Activated CD4-positive, alpha-beta T cell treated with anti-CD3 and anti-CD28 coated beads for 36 hours (primary cell): ENCODE measurements around the gene GNRH2. TPM values are rescaled to one million over a fixed set of nuclear protein-coding genes. Genes with fewer than 3 reads are reported as not detected.

Source experiments
- ATAC-seq: fragments of 200-7000 bp; cut with Tn5 transposase; one replicate; pipeline ENCODE4 v1.10.0; 2021; ENCODE audit warnings: mild to moderate bottlenecking, moderate library complexity
- CTCF ChIA-PET: fragments of 350-600 bp; sonication (Branson Sonifier 250); formaldehyde crosslinking; loops from one replicate; lab custom pipeline; 2021; ENCODE audit warnings: antibody characterized with exemption; lab: Charles Lee
- POLR2A ChIA-PET: fragments of 350-600 bp; sonication (Branson Sonifier 250); formaldehyde crosslinking; loops from one replicate; lab custom pipeline; 2021; ENCODE audit warnings: antibody characterized with exemption, inconsistent platforms; lab: Charles Lee
- DNase-seq: peaks from one replicate; pipeline ENCODE4 v3.0.0-alpha.2; 2020
- H3K27ac Mint-ChIP-seq: one replicate; pipeline ENCODE4 v1.8.0; 2021; ENCODE audit warnings: mixed read lengths
- H3K27me3 Mint-ChIP-seq: one replicate; pipeline ENCODE4 v1.8.0; 2021; ENCODE audit warnings: mixed read lengths
- H3K36me3 Mint-ChIP-seq: one replicate; pipeline ENCODE4 v1.8.0; 2021; ENCODE audit warnings: low read depth, mixed read lengths
- H3K4me1 Mint-ChIP-seq: one replicate; pipeline ENCODE4 v1.8.0; 2021; ENCODE audit warnings: mixed read lengths
- H3K4me3 Mint-ChIP-seq: one replicate; pipeline ENCODE4 v1.8.0; 2021; ENCODE audit warnings: mild to moderate bottlenecking, moderate library complexity, mixed read lengths
- H3K9me3 Mint-ChIP-seq: one replicate; pipeline ENCODE4 v1.8.0; 2021; ENCODE audit warnings: low read depth, mixed read lengths
- intact Hi-C, 2 experiments: fragments of 100-400 bp; cut with DNase I in 1 of 2; cut with micrococcal nuclease in 1 of 2; formaldehyde crosslinking; loops; one replicate each; pipeline versions ENCODE4 v1.14.2 to v1.15.1; 2022 to 2024; cut with DNase I, micrococcal nuclease
- total RNA-seq, 2 experiments: library from RNA; stranded (reverse); gene quantifications; one replicate each; pipeline ENCODE4 v1.2.3, GENCODE V29; 2021

Gene GNRH2
- total RNA-seq, 2 experiments from 2014 or later: 8.0 to 8.3 TPM

- Mint-ChIP-seq H3K4me3 (no peak overlapping the region), H3K36me3 (no peaks in the 10 kb centered on the region), H3K27me3 (peaks cover 25% of the 10 kb centered on the region), H3K9me3 (no peaks in the 10 kb centered on the region), H3K27ac (no peak overlapping the region), H3K4me1 (peaks cover 9% of the 10 kb centered on the region)
- POLR2A ChIA-PET: interaction anchor here (0.6 to 1.1 kb wide), 2 partner anchors 93 to 108 kb away, joined by 3 to 8 read pairs; no protein-coding TSS in a partner anchor
- intact Hi-C loops: no loop called here
- no peak for ATAC-seq
- CTCF ChIA-PET: interaction anchor here (0.6 to 1.4 kb wide), 3 partner anchors 17 to 32 kb away, joined by 3 to 6 read pairs (median 3); no protein-coding TSS in a partner anchor
- no peak for DNase-seq
Measured at GRCh38 chr20:3085571-3086072, 42.2 kb downstream of the GNRH2 start.

GRCh38 chr20:3088031-3088430 lies 44.6 kb downstream of the GNRH2 start:
- DNase-seq: no peak
- intact Hi-C loops: no loop called here
- Mint-ChIP-seq H3K36me3 (no peaks in the 10 kb centered on the region), H3K27me3 (peaks cover 13% of the 10 kb centered on the region), H3K9me3 (no peaks in the 10 kb centered on the region), H3K4me3 (no peak overlapping the region), H3K27ac (no peak overlapping the region), H3K4me1 (peaks cover 11% of the 10 kb centered on the region)
- POLR2A ChIA-PET: no interaction called here
- no peak for ATAC-seq
- CTCF ChIA-PET: interaction anchor here (0.5 to 1.3 kb wide), 5 partner anchors 10 to 104 kb away, joined by 3 to 7 read pairs (median 3); no protein-coding TSS in a partner anchor

GRCh38 chr20:3090565-3090964 lies 47.1 kb downstream of the GNRH2 start:
- Mint-ChIP-seq H3K4me3 (no peak overlapping the region), H3K27me3 (peaks cover 6% of the 10 kb centered on the region), H3K36me3 (no peaks in the 10 kb centered on the region), H3K9me3 (no peaks in the 10 kb centered on the region), H3K27ac (no peak overlapping the region), H3K4me1 (peaks cover 14% of the 10 kb centered on the region)
- ATAC-seq (no peak), DNase-seq (no peak)
- ChIA-PET CTCF (interaction anchor here (1.2 kb wide), 1 partner anchor 9 kb away, joined by 4 read pairs; no protein-coding TSS in a partner anchor), POLR2A (no interaction called here)
- intact Hi-C loops: no loop called here

GRCh38 chr20:3092611-3093379 lies 49.4 kb downstream of the GNRH2 start:
- peak; percentile 52 for ATAC-seq
- POLR2A ChIA-PET: interaction anchor here (1.1 kb wide), 1 partner anchor 65 kb away, joined by 6 read pairs; no protein-coding TSS in a partner anchor
- H3K27ac Mint-ChIP-seq: peak overlapping the region; percentile 96
- peak; percentile 64 for DNase-seq
- peak overlapping the region; percentile 69 for H3K4me3 Mint-ChIP-seq
- no peaks in the 10 kb centered on the region for H3K36me3 Mint-ChIP-seq
- CTCF ChIA-PET: interaction anchor here (0.7 to 1.4 kb wide), 3 partner anchors 15 to 419 kb away, joined by 3 to 5 read pairs (median 3); no protein-coding TSS in a partner anchor
- intact Hi-C loops: no loop called here
- no peaks in the 10 kb centered on the region for H3K9me3 Mint-ChIP-seq
- peaks cover 14% of the 10 kb centered on the region for H3K4me1 Mint-ChIP-seq
- H3K27me3 Mint-ChIP-seq: peaks cover 6% of the 10 kb centered on the region

- intact Hi-C loops: no loop called here
- Mint-ChIP-seq H3K36me3 (no peaks in the 10 kb centered on the region), H3K27ac (peak overlapping the region; percentile 78), H3K9me3 (no peaks in the 10 kb centered on the region), H3K4me3 (no peak overlapping the region), H3K27me3 (peaks cover 6% of the 10 kb centered on the region), H3K4me1 (peaks cover 14% of the 10 kb centered on the region)
- DNase-seq (peak; percentile 32), ATAC-seq (peak; percentile 48)
- CTCF ChIA-PET: interaction anchor here (0.6 kb wide), 1 partner anchor 42 kb away, joined by 4 read pairs; no protein-coding TSS in a partner anchor
- POLR2A ChIA-PET: interaction anchor here (0.6 kb wide), 1 partner anchor 42 kb away, joined by 4 read pairs; no protein-coding TSS in a partner anchor
Measured at GRCh38 chr20:3093861-3094361, 50.5 kb downstream of the GNRH2 start.

DNA sequence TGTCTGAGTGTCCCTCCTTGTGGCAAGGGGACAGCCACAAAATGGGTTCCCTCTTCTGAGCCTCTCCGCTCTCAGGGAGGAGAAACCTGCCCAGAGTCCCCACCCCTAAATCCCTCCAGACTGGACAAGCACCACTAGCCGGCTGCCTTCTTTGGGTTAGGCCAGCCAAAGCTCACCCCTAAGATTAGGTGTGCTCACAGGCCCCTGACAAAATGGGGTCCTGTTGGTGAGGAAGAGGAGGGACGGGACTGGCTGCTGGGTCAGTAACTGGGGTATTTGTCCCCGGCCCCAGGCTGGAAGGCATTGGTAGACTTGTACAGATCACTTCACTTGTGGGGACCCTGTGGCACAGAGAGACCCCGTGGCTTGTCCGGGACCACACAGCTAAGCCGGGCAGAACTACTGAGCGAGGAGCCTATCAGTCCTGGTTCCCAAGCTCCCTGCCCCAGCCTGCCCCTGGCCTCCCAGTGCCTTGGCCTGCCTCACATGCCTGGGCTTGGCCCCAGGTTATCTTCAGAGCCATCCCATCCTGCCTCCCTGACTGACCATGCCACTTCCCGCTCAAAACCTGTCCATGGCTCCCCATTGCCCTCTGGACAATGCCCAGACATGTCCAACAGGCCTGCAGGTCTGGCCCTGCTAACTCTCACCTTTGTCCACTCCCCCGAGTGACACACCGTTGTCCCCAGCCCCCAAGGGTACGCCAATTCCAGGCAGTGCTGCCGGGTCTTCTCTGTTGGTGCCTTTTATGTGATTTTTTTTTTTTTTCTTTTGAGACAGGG lies 51.6 kb downstream of the GNRH2 start:
- Mint-ChIP-seq H3K9me3 (no peaks in the 10 kb centered on the region), H3K4me3 (no peak overlapping the region), H3K36me3 (no peaks in the 10 kb centered on the region), H3K27me3 (peaks cover 6% of the 10 kb centered on the region), H3K4me1 (peaks cover 14% of the 10 kb centered on the region), H3K27ac (no peak overlapping the region)
- ChIA-PET CTCF (interaction anchor here (0.6 to 1.6 kb wide), 2 partner anchors 26 to 1121 kb away, joined by 3 to 5 read pairs; no protein-coding TSS in a partner anchor), POLR2A (interaction anchor here (0.6 kb wide), 1 partner anchor 1119 kb away, joined by 6 read pairs; no protein-coding TSS in a partner anchor)
- DNase-seq (no peak), ATAC-seq (no peak)
- intact Hi-C loops: no loop called here

Other genes starting within 250 kb of the GNRH2 start
- 1 to 10 TPM; 2.7 to 2.9 TPM for gene CPXM1, start 243.0 kb upstream of the GNRH2 start, total RNA-seq
- not detected for gene C20orf141, start 228.6 kb upstream of the GNRH2 start, total RNA-seq
- not detected for gene TMEM239, start 227.3 kb upstream of the GNRH2 start, total RNA-seq
- gene PCED1A, start 203.0 kb upstream of the GNRH2 start, total RNA-seq: 10 to 100 TPM; 29.4 to 35.3 TPM
- 10 to 100 TPM; 32.3 to 47.6 TPM for gene VPS16, start 202.9 kb upstream of the GNRH2 start, total RNA-seq
- 10 to 100 TPM; 58.5 to 86.3 TPM for gene PTPRA, start 170.1 kb upstream of the GNRH2 start, total RNA-seq
- 100 to 1,000 TPM; 107 to 153 TPM for gene MRPS26, start 2.4 kb downstream of the GNRH2 start, total RNA-seq
- under 1 TPM in 1 of 2 experiments, not detected in 1; 0.40 TPM for gene OXT, start 28.0 kb downstream of the GNRH2 start, total RNA-seq
- not detected for gene AVP, start 41.1 kb downstream of the GNRH2 start, total RNA-seq
- 10 to 100 TPM; 22.6 TPM for gene FASTKD5, start 116.2 kb downstream of the GNRH2 start, total RNA-seq
- gene UBOX5, start 116.2 kb downstream of the GNRH2 start, total RNA-seq: 1 to 10 TPM; 4.9 to 5.5 TPM
- gene LZTS3, start 129.9 kb downstream of the GNRH2 start, total RNA-seq: under 1 TPM; 0.87 to 0.88 TPM
- 10 to 100 TPM; 49.3 to 52.2 TPM for gene DDRGK1, start 161.1 kb downstream of the GNRH2 start, total RNA-seq
- gene ITPA, start 165.9 kb downstream of the GNRH2 start, total RNA-seq: 10 to 100 TPM; 32.7 to 67.5 TPM
- under 1 TPM; 0.60 to 0.66 TPM for gene SLC4A11, start 195.6 kb downstream of the GNRH2 start, total RNA-seq